ENCODE measurements around the gene PDE8A.
"Not testable (repeated sequence)": the region's sequence is repeated elsewhere in the genome, so short reads cannot be mapped to it uniquely, and the experiment has no call there.

Gene PDE8A

GRCh38 chr15:85174521-85174920 is 192.9 kb downstream of the PDE8A start:
- DNase-seq, result no peak

GRCh38 chr15:85177042-85177515 is 195.4 kb downstream of the PDE8A start:
- not testable (repeated sequence) for DNase-seq

- no peak for DNase-seq
Measured at GRCh38 chr15:85178308-85178707, 196.7 kb downstream of the PDE8A start.

GRCh38 chr15:85179700-85180099 is 198.0 kb downstream of the PDE8A start:
- DNase-seq, result no peak

DNA sequence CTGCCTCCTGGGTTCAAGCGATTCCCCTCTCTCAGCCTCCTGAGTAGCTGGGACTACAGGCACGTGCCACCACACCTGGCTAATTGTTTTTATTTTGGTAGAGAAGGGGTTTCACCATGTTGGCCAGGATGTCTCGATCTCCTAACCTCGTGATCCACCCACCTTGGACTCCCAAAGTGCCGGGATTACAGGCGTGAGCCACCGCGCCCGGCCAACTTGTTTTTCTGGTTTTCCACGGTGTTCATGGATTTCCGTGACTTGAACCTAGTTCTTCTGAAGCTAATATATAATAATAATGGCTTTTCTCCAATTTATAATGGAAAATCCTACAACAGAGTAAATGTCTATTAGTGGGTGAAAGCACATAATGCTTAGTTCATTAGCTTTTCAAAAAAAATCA is 203.7 kb downstream of the PDE8A start:
- not testable (repeated sequence) for DNase-seq

DNA sequence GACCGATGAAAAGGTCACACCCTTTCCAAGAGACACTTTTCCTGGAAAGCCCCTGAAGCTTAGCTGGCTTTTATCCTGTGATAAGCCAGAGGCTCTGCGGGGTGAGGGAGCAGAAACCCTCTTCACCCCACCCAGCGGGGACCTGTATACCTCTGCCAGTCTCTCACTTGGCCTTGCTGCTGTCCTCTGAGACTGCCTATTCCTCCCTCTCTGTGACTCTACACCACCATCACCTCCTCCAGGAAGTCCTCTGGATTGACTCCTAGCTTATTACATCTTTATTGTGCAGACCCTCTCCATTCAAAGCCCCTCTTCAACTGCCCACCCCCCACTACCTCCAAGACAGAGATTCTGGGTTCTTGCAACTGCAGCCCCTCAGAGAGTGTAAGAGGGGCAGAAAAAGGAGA is 206.5 kb downstream of the PDE8A start:
- not testable (repeated sequence) for DNase-seq

Measured in fibroblast of skin of scalp (primary cell).